Measurements from ENCODE around the gene PDE9A. TPM values are rescaled to one million over a fixed set of nuclear protein-coding genes. Genes with fewer than 3 reads are reported as not detected.

PDE9A gene
- total and polyA plus RNA-seq, 3 donors from 2014 or later, result 5.7 to 6.4 (median 6.3) TPM

DNA sequence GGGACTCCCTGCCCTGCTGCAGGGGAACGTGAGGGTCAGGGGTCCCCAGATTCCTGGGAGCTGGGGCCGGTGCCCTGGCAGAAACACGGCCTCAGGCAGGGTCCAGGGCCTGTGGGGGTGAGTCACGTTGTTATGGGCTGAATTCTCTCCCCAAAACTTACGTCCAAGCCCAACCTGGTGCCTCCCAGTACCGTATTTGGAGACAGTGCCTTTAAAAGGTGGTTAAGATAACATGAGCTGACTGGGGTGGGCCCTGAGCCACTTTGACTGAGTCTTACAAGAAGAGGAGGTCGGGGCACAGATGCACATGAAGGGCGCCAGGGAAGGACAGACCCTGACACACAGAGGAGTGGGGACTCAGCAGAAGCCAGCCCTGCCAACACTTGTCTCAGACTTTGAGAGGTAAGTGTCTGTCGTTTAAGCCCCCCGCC, 126.0 kb downstream of the PDE9A start:
- H3K4me3 ChIP-seq, result no peak overlapping the region
- no peak overlapping the region for H3K27ac ChIP-seq
- peaks cover 16% of the 10 kb centered on the region for H3K4me1 ChIP-seq
- no peaks in the 10 kb centered on the region for H3K27me3 ChIP-seq
- TF ChIP-seq, protein P1, sequence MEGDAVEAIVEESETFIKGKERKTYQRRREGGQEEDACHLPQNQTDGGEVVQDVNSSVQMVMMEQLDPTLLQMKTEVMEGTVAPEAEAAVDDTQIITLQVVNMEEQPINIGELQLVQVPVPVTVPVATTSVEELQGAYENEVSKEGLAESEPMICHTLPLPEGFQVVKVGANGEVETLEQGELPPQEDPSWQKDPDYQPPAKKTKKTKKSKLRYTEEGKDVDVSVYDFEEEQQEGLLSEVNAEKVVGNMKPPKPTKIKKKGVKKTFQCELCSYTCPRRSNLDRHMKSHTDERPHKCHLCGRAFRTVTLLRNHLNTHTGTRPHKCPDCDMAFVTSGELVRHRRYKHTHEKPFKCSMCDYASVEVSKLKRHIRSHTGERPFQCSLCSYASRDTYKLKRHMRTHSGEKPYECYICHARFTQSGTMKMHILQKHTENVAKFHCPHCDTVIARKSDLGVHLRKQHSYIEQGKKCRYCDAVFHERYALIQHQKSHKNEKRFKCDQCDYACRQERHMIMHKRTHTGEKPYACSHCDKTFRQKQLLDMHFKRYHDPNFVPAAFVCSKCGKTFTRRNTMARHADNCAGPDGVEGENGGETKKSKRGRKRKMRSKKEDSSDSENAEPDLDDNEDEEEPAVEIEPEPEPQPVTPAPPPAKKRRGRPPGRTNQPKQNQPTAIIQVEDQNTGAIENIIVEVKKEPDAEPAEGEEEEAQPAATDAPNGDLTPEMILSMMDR (IDR thresholded peaks at IDR 0.05), result no peak
- no peak for TF ChIP-seq POLR2A (IDR thresholded peaks at IDR 0.05)
- no peaks in the 10 kb centered on the region for H3K36me3 ChIP-seq (ENCODE audit: low read depth, missing control alignments)
- H3K9me3 ChIP-seq, result no peaks in the 10 kb centered on the region
- intact Hi-C loops (cut with DNase I; ENCODE audit: low total_unique reads), result no loop called here
- 73% methylated on average over 7 to 10 of the region's 10 CpGs for WGBS, 2 donors
- DNase-seq, result no peak

DNA sequence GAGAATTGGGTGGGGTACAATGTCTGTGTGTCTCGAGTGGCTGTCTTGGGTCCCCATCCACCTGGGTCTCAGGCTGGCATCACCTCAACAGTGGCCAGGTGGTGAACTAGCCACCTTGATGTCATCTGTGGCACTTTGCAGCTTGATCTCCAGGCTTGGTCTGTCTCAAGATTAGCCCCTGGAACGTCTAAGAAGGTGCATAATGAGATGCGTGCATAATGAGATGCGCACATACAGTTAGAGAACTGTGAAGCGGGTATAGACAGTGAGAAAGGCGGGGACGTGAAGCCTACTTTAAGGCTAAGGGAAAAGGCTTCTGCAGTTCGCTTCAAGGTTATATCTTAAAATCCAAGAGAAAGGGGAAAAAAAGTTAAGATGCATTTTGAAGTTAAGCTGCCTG, 127.2 kb downstream of the PDE9A start:
- H3K27ac ChIP-seq, result no peak overlapping the region
- H3K36me3 ChIP-seq (ENCODE audit: low read depth, missing control alignments), result no peaks in the 10 kb centered on the region
- peaks cover 16% of the 10 kb centered on the region for H3K4me1 ChIP-seq
- H3K4me3 ChIP-seq, result no peak overlapping the region
- H3K27me3 ChIP-seq, result no peaks in the 10 kb centered on the region
- DNase-seq, result no peak
- intact Hi-C loops (cut with DNase I; ENCODE audit: low total_unique reads), result no loop called here
- no peaks in the 10 kb centered on the region for H3K9me3 ChIP-seq
- TF ChIP-seq, protein P1 (IDR thresholded peaks at IDR 0.05), result no peak
- 56 to 61% methylated on average over 8 of the region's 8 CpGs for WGBS, 2 donors

DNA sequence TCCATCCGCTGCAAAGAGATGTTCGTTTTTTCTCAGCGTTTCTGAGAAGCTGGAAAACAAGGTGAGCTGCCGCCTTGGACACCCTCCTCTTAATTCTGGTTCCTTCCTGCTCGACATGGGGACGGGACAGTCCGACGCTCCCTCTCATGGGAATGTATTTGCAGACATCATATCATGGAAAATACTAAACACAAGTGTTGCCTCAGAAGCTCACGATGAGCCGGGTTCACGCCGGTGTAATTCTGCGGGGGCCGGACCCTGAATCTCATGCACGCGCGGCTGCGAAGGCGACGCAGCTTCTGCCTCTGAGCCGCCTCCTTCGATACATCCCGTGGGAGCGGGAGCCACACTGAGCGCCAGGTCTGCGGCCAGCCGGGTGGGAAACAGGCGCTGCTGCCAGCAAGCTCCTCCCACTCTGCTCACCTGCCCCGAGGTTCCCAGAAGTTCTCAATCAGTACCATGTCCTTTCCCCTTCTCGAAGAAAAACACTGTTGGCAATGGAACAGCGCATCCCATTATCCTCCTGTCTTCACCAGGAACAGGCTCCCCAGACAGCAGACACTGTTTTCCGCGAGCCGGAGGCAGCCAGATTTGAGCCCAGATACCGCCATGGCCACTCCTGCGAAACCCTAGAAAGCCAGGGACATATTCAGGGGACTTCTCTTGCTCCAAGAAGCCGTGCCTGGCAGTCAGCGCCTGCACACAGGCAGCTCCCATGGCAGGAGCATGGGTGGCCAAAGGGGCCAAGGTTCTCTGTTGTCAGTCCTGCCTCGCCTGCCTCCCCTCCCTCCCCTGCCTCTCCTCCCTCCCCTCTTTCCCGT, 127.9 kb downstream of the PDE9A start:
- WGBS, 2 donors, result 2 to 4% methylated on average over 34 to 40 of the region's 40 CpGs

DNA sequence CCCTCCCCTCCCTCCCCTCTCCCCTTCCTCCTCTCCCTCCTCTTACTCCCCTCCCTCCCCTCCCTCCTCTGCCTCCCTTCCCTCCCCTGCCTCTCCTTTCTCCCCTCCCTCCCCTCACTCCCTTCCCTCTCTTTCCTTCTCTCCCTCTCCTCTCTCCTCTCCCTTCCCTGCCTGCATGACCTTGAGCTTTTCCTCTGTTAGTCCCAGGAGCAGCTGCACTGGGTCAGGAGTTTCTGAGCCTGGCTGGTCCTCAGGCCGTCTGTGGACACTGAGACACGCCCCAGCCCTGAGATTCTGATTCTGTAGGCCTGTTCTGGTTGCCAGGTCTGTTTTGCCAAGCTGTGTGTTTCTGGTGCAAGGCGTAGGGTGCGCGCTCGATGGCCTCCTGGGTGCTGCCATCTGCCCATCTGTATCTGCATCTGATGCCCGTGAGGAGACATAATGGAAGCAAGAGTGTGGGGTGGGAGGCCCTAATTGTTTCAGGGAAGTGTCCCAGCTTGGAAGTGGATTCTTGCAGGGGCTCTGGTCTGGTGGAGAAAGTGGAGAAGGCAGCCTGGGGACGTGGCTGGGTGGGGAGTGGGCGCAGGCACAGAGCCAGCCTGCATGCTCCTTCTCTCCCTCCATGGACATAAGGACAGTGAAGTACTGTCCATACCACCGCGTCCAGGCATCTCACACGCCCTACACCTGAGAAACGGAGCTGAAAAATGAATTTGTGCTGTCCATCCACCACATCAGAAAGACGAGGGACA, 128.7 kb downstream of the PDE9A start:
- TF ChIP-seq POLR2A (IDR thresholded peaks at IDR 0.05), result no peak
- TF ChIP-seq, protein P1 (IDR thresholded peaks at IDR 0.05), result no peak
- DNase-seq, result peak; percentile 79
- H3K27me3 ChIP-seq, result no peaks in the 10 kb centered on the region
- H3K4me3 ChIP-seq, result peak overlapping the region in 1 of 2 donors; percentile 26
- peak overlapping the region; percentile 50 to 53 for H3K27ac ChIP-seq
- no peaks in the 10 kb centered on the region for H3K36me3 ChIP-seq (ENCODE audit: low read depth, missing control alignments)
- WGBS, 2 donors, result 61 to 70% methylated on average over 11 to 14 of the region's 14 CpGs
- no peaks in the 10 kb centered on the region for H3K9me3 ChIP-seq
- intact Hi-C loops (cut with DNase I; ENCODE audit: low total_unique reads), result no loop called here
- H3K4me1 ChIP-seq, result peaks cover 16% of the 10 kb centered on the region

More for the DNA sequence above, 127.9 kb downstream of the PDE9A start:
- Histone ChIP-seq H3K27ac (peak overlapping the region; percentile 50 to 53), H3K4me3 (peak overlapping the region in 1 of 2 donors; percentile 26), H3K9me3 (no peaks in the 10 kb centered on the region), H3K4me1 (peaks cover 16% of the 10 kb centered on the region), H3K36me3 (ENCODE audit: low read depth, missing control alignments) (no peaks in the 10 kb centered on the region), H3K27me3 (no peaks in the 10 kb centered on the region)
- DNase-seq, result peak; percentile 53
- intact Hi-C loops (cut with DNase I; ENCODE audit: low total_unique reads), result no loop called here
- TF ChIP-seq POLR2A (IDR thresholded peaks at IDR 0.05), result no peak
- TF ChIP-seq, protein P1 (IDR thresholded peaks at IDR 0.05), result no peak

Measured in testis (tissue), 3 donors.